Stimulated activated naive B cell treated with anti-CD40 and anti-IgM and Interleukin-4, amounts not matched to agents 10 μg/mL and 1 μg/mL and 100 μg/mL, for 72 hours (primary cell): Measurements from ENCODE around the gene ADAMTS12.
"Not testable (repeated sequence)": the region's sequence is repeated elsewhere in the genome, so short reads cannot be mapped to it uniquely, and the experiment has no call there.

Experiments used
- ATAC-seq, 2 donors: fragments of 150-1000 bp; cut with Tn5 transposase; replicated peaks; 2 replicates each; pipeline ENCODE4 v1.10.0; 2021; ENCODE audit warnings: moderate library complexity in 1 of 2
- DNase-seq: peaks from one replicate; pipeline ENCODE4 v3.0.0; 2021
- H3K27ac Mint-ChIP-seq: one replicate; pipeline ENCODE4 v1.8.0; 2022; ENCODE audit warnings: mild to moderate bottlenecking, mixed read lengths
- H3K27me3 Mint-ChIP-seq, 2 donors: one replicate each; pipeline ENCODE4 v1.8.0; 2022; ENCODE audit warnings: mixed read lengths in 2 of 2
- H3K36me3 Mint-ChIP-seq, 2 donors: one replicate each; pipeline ENCODE4 v1.8.0; 2022; ENCODE audit warnings: mixed read lengths in 2 of 2, mild to moderate bottlenecking in 1 of 2
- H3K4me1 Mint-ChIP-seq, 2 donors: one replicate each; pipeline ENCODE4 v1.8.0; 2022; ENCODE audit warnings: mixed read lengths in 2 of 2, mild to moderate bottlenecking in 1 of 2
- H3K4me3 Mint-ChIP-seq, 2 donors: one replicate each; pipeline ENCODE4 v1.8.0; 2022; ENCODE audit warnings: mild to moderate bottlenecking in 2 of 2, mixed read lengths in 2 of 2, moderate library complexity in 1 of 2
- H3K9me3 Mint-ChIP-seq, 2 donors: one replicate each; pipeline ENCODE4 v1.8.0; 2022; ENCODE audit warnings: mixed read lengths in 2 of 2, mild to moderate bottlenecking in 1 of 2

The ADAMTS12 gene

GRCh38 chr5:33576726-33577590, 314.8 kb downstream of the ADAMTS12 start:
- Mint-ChIP-seq H3K36me3 (no peaks in the 10 kb centered on the region), H3K4me1 (no peaks in the 10 kb centered on the region), H3K27me3 (no peaks in the 10 kb centered on the region), H3K9me3 (peaks cover 3 to 9% of the 10 kb centered on the region in 2 donors), H3K27ac (no peak overlapping the region), H3K4me3 (no peak overlapping the region)
- no peak for DNase-seq
- ATAC-seq = no peak

DNA sequence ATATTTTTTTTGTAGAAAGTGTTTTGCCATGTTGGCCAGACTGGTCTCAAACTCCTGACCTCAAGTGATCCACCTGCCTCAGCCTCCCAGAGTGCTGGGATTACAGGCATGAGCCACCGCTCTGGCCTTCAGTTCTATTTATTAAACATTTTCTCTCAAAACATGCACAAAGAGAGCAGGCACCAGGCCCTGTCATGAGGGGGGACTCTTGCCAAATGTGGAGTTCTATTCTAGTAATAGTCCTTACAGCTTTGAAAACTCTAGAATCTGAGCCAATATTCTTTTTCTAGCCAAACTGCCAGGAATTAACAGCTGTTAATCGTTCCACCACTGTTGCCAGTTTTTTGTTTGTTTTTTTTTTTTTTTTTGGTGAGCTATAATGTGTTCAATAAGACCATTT, 326.5 kb downstream of the ADAMTS12 start:
- Mint-ChIP-seq H3K9me3 (peaks cover 6% of the 10 kb centered on the region in 2 donors), H3K36me3 (no peaks in the 10 kb centered on the region), H3K27me3 (no peaks in the 10 kb centered on the region), H3K4me3 (no peak overlapping the region), H3K4me1 (no peaks in the 10 kb centered on the region), H3K27ac (no peak overlapping the region)
- DNase-seq = no peak
- ATAC-seq = no peak

DNA sequence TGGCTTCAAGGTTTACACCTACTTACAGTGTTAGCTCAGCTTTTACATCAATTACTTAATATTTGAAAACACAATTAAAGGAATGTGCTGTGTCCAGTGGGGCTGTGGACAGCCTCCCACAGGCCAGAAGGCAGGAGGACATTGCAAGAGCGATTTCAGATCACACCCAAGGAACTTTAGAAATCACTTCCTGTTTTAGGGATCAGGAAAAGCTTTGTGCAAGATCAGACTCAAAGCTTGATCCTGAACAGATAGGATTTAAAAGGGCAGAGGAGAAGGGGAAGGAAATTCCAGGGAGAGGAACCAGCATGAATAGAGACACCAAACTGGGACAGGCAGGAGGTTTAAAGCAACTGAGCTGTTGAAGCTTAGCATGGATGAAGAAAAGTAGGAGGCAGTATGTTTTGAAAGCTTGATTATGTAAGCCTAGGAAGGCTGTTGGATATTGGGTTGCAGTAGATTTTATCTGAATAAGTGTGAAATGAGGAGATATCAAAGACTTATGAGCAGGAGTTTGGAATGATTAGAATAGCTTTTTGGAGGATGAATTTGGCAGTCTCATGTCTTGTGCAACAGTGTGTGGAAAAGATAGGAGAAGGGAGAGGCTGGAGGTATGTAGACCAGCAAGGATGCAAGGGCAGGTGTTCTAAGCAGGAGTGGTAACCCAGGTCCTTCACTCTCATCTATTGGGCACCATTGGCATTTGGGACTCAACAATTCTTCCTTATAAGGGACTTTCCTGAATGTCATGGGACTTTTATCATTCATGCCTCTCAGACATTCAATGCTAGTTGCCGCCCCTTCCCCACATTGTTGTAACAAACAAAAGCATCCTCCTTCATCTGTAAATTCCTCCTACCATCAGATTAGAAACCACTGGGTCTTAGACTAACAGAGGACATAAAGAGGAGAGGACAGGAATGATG, 327.5 kb downstream of the ADAMTS12 start:
- Mint-ChIP-seq H3K9me3 (peaks cover 0 to 2% of the 10 kb centered on the region in 2 donors), H3K4me3 (no peak overlapping the region), H3K27ac (no peak overlapping the region), H3K4me1 (no peaks in the 10 kb centered on the region), H3K36me3 (no peaks in the 10 kb centered on the region), H3K27me3 (no peaks in the 10 kb centered on the region)
- ATAC-seq (no peak), DNase-seq (no peak)

GRCh38 chr5:33563530-33563929, 328.3 kb downstream of the ADAMTS12 start:
- no peaks in the 10 kb centered on the region for H3K4me1 Mint-ChIP-seq
- no peak overlapping the region for H3K27ac Mint-ChIP-seq
- H3K9me3 Mint-ChIP-seq = peaks cover 0 to 2% of the 10 kb centered on the region in 2 donors
- ATAC-seq = no peak
- H3K27me3 Mint-ChIP-seq = no peaks in the 10 kb centered on the region
- H3K36me3 Mint-ChIP-seq = no peaks in the 10 kb centered on the region
- no peak for DNase-seq
- no peak overlapping the region for H3K4me3 Mint-ChIP-seq

- Mint-ChIP-seq H3K27me3 (no peaks in the 10 kb centered on the region), H3K4me1 (no peaks in the 10 kb centered on the region), H3K4me3 (no peak overlapping the region), H3K36me3 (no peaks in the 10 kb centered on the region), H3K9me3 (peaks cover 0 to 2% of the 10 kb centered on the region in 2 donors), H3K27ac (no peak overlapping the region)
- ATAC-seq (no peak), DNase-seq (no peak)
Observed at GRCh38 chr5:33558489-33558888, 333.3 kb downstream of the ADAMTS12 start.

DNA sequence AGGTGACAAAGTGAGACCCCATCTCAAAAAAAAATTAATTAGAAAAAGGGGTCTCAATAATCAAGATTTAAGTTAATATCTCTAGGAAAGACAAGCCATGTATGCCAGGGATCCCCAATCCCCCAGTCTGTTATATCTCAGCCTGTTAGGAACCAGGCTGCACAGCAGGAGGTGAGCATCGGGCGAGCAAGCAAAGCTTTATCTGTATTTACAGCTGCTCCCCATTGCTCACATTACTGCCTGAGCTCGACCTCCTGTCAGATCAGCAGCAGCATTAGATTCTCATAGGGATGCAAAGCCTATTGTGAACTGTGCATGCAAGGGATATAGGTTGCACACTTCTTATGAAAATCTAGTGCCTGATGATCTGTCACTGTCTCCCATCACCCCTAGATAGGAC, 334.2 kb downstream of the ADAMTS12 start:
- Mint-ChIP-seq H3K4me1 (no peaks in the 10 kb centered on the region), H3K9me3 (peaks cover 0 to 2% of the 10 kb centered on the region in 2 donors), H3K27ac (no peak overlapping the region), H3K4me3 (no peak overlapping the region), H3K36me3 (no peaks in the 10 kb centered on the region), H3K27me3 (no peaks in the 10 kb centered on the region)
- no peak for DNase-seq
- ATAC-seq = no peak

DNA sequence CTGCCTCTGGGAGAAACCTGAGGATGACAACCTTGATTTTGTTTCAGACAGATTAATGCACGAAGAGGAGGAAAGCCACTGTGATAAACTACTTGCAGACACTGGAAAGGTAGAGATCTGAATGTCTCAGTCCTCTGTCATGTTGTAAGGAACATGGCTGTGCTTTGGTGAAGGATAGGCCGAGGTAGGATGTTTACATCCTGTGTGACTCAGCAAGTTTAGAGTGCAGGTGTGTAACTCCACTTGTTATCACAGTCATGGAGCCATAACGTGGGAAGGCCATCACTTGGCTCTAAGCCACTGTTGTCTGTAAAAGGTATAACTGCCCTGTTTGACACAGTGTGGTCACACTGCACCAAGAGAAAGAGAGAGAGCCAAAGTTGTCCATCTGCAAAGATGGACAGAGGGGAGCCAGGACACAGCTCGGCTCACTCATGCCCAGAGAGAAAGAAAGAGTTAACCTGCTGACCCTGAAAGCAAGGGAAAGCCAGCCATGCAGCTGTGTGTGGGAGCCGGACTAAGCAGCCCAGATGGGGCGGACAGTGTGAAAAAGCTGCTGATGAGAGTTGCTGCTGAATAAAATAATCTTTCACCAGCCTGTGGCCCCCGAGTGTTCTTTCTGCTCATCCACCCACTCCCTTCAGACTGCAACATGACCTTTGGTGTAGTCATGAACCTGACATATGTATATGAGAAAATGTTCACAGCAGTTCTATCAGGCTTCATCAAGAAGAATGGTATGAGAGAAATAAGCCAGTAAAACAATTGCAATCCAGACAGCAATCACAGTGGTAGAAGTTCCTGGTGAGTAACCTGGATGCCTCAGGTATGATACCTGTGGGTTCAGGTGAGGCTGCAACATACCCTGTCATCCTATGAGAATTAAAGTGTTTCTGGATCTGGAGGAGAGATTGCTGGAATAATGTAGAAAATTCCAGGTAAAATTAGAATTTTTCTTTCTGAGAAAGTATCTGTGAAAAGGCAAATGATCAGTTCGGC, 335.2 kb downstream of the ADAMTS12 start:
- Mint-ChIP-seq H3K9me3 (peaks cover 0 to 2% of the 10 kb centered on the region in 2 donors), H3K27me3 (no peaks in the 10 kb centered on the region), H3K4me1 (no peaks in the 10 kb centered on the region), H3K36me3 (no peaks in the 10 kb centered on the region), H3K4me3 (no peak overlapping the region), H3K27ac (no peak overlapping the region)
- DNase-seq = no peak
- no peak for ATAC-seq

GRCh38 chr5:33549982-33550567, 341.7 kb downstream of the ADAMTS12 start:
- Mint-ChIP-seq H3K27ac (no peak overlapping the region), H3K9me3 (peaks cover 0 to 1% of the 10 kb centered on the region in 2 donors), H3K36me3 (no peaks in the 10 kb centered on the region), H3K4me1 (no peaks in the 10 kb centered on the region), H3K4me3 (no peak overlapping the region), H3K27me3 (no peaks in the 10 kb centered on the region)
- ATAC-seq (peak in 1 of 2 donors; percentile 16), DNase-seq (no peak)

GRCh38 chr5:33539790-33540189, 352.0 kb downstream of the ADAMTS12 start:
- H3K27me3 Mint-ChIP-seq = peaks cover 6 to 11% of the 10 kb centered on the region in 2 donors
- not testable (repeated sequence) for H3K4me1 Mint-ChIP-seq, H3K36me3 Mint-ChIP-seq, H3K9me3 Mint-ChIP-seq, H3K27ac Mint-ChIP-seq, DNase-seq, H3K4me3 Mint-ChIP-seq, ATAC-seq

GRCh38 chr5:33539212-33539611, 352.6 kb downstream of the ADAMTS12 start:
- Mint-ChIP-seq H3K4me1 (no peaks in the 10 kb centered on the region), H3K36me3 (no peaks in the 10 kb centered on the region), H3K27ac (no peak overlapping the region), H3K9me3 (peaks cover 5 to 6% of the 10 kb centered on the region in 2 donors), H3K27me3 (peaks cover 6 to 11% of the 10 kb centered on the region in 2 donors), H3K4me3 (no peak overlapping the region)
- DNase-seq (no peak), ATAC-seq (no peak)

DNA sequence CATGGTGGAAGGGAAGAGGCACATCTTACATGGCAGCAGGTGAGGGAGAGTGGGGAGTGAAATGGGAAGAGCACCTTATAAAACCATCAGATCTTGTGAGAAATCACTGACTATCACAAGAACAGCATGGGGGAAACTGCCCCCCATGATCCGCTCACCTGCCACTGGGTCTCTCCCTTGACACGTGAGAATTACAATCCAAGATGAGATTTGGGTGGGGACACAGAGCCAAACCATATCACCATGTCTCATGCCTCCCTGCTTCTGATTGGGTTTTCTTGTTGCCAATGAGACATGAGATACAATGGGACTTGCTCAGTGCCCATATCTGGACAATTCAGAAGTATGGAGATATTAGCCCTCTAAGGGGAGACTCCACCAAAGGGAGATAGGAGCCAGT, 353.6 kb downstream of the ADAMTS12 start:
- no peak for ATAC-seq
- H3K4me1 Mint-ChIP-seq = no peaks in the 10 kb centered on the region
- H3K4me3 Mint-ChIP-seq = no peak overlapping the region
- H3K36me3 Mint-ChIP-seq = no peaks in the 10 kb centered on the region
- H3K9me3 Mint-ChIP-seq = peaks cover 5 to 6% of the 10 kb centered on the region in 2 donors
- DNase-seq = no peak
- no peak overlapping the region for H3K27ac Mint-ChIP-seq
- H3K27me3 Mint-ChIP-seq = peaks cover 6 to 11% of the 10 kb centered on the region in 2 donors

DNA sequence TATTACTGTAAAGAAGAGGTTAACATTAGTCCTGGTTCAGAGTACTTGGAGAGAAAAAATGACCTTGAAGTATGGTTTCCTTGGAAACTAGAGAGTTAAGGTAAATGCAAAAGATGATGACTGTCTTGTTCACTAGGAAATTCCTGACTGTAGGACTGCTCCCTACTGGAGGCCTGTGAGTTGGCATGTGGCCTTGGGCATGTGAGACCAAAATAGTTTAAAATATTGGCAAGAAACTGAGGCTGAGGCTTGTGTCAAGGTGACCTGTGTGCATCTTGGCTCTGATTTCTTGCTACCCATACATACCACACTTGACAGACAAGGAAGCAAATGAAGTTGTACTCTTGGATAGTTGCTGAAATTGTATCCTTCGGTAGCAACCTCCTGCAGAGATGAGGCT, 354.6 kb downstream of the ADAMTS12 start:
- Mint-ChIP-seq H3K9me3 (peaks cover 2 to 5% of the 10 kb centered on the region in 2 donors), H3K27ac (no peak overlapping the region), H3K4me3 (no peak overlapping the region), H3K36me3 (no peaks in the 10 kb centered on the region), H3K4me1 (no peaks in the 10 kb centered on the region), H3K27me3 (peaks cover 6 to 7% of the 10 kb centered on the region in 2 donors)
- ATAC-seq = no peak
- DNase-seq = no peak

- no peak overlapping the region for H3K27ac Mint-ChIP-seq
- peaks cover 2 to 5% of the 10 kb centered on the region in 2 donors for H3K9me3 Mint-ChIP-seq
- peaks cover 6% of the 10 kb centered on the region in 2 donors for H3K27me3 Mint-ChIP-seq
- H3K36me3 Mint-ChIP-seq = no peaks in the 10 kb centered on the region
- ATAC-seq (no peak), DNase-seq (no peak)
- H3K4me1 Mint-ChIP-seq = no peaks in the 10 kb centered on the region
- H3K4me3 Mint-ChIP-seq = no peak overlapping the region
Observed at GRCh38 chr5:33536802-33537201, 355.0 kb downstream of the ADAMTS12 start.
